Measurements from ENCODE around the gene DLGAP1. TPM values are rescaled to one million over a fixed set of nuclear protein-coding genes. Genes with fewer than 3 reads are reported as not detected.

Gene DLGAP1
- total and polyA plus RNA-seq, 4 donors, result 0.54 to 11.8 (median 3.1) TPM

GRCh38 chr18:3620146-3621119, 834.7 kb downstream of the DLGAP1 start:
- H3K36me3 ChIP-seq (ENCODE audit: control insufficient read depth in 4 of 4, insufficient read depth in 4 of 4, low read length in 4 of 4), result no peaks in the 10 kb centered on the region
- DNase-seq (no peak), ATAC-seq (ENCODE audit: insufficient read depth, low FRiP score) (no peak)
- no peak overlapping the region for H3K9ac ChIP-seq (ENCODE audit: insufficient read depth in 1 of 2, low read length in 2 of 2)
- WGBS, 2 donors, result 93 to 95% methylated on average over 18 of the region's 18 CpGs
- H3K4me1 ChIP-seq (ENCODE audit: control insufficient read depth in 5 of 5, insufficient read depth in 5 of 5, low read length in 5 of 5), result peaks cover 8 to 29% (median 12%) of the 10 kb centered on the region in 5 donors
- H3K27ac ChIP-seq (ENCODE audit: low read depth in 1 of 2, low read length in 1 of 2), result no peak overlapping the region
- H3K9me3 ChIP-seq (ENCODE audit: control insufficient read depth in 4 of 4, insufficient read depth in 3 of 4, low read length in 3 of 4), result no peaks in the 10 kb centered on the region
- no peak overlapping the region for H3K4me3 ChIP-seq
- TF ChIP-seq, protein P1, sequence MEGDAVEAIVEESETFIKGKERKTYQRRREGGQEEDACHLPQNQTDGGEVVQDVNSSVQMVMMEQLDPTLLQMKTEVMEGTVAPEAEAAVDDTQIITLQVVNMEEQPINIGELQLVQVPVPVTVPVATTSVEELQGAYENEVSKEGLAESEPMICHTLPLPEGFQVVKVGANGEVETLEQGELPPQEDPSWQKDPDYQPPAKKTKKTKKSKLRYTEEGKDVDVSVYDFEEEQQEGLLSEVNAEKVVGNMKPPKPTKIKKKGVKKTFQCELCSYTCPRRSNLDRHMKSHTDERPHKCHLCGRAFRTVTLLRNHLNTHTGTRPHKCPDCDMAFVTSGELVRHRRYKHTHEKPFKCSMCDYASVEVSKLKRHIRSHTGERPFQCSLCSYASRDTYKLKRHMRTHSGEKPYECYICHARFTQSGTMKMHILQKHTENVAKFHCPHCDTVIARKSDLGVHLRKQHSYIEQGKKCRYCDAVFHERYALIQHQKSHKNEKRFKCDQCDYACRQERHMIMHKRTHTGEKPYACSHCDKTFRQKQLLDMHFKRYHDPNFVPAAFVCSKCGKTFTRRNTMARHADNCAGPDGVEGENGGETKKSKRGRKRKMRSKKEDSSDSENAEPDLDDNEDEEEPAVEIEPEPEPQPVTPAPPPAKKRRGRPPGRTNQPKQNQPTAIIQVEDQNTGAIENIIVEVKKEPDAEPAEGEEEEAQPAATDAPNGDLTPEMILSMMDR (IDR thresholded peaks at IDR 0.05; ENCODE audit: control extremely low read depth, extremely low read depth), result no peak
- no peaks in the 10 kb centered on the region for H3K27me3 ChIP-seq (ENCODE audit: control insufficient read depth in 3 of 3, insufficient read depth in 3 of 3, low read length in 2 of 3)

GRCh38 chr18:3619746-3620145, 835.4 kb downstream of the DLGAP1 start:
- H3K9me3 ChIP-seq (ENCODE audit: control insufficient read depth in 4 of 4, insufficient read depth in 3 of 4, low read length in 3 of 4), result no peaks in the 10 kb centered on the region
- no peak overlapping the region for H3K27ac ChIP-seq (ENCODE audit: low read depth in 1 of 2, low read length in 1 of 2)
- H3K36me3 ChIP-seq (ENCODE audit: control insufficient read depth in 4 of 4, insufficient read depth in 4 of 4, low read length in 4 of 4), result no peaks in the 10 kb centered on the region
- peaks cover 3 to 27% (median 11%) of the 10 kb centered on the region in 5 donors for H3K4me1 ChIP-seq (ENCODE audit: control insufficient read depth in 5 of 5, insufficient read depth in 5 of 5, low read length in 5 of 5)
- 99% methylated on average over 4 of the region's 4 CpGs for WGBS, 2 donors
- no peak overlapping the region for H3K4me3 ChIP-seq
- TF ChIP-seq, protein P1 (IDR thresholded peaks at IDR 0.05; ENCODE audit: control extremely low read depth, extremely low read depth), result no peak
- DNase-seq (no peak), ATAC-seq (ENCODE audit: insufficient read depth, low FRiP score) (no peak)
- no peak overlapping the region for H3K9ac ChIP-seq (ENCODE audit: insufficient read depth in 1 of 2, low read length in 2 of 2)
- no peaks in the 10 kb centered on the region for H3K27me3 ChIP-seq (ENCODE audit: control insufficient read depth in 3 of 3, insufficient read depth in 3 of 3, low read length in 2 of 3)

- WGBS, 2 donors, result 95 to 98% methylated on average over 3 of the region's 3 CpGs
- H3K4me3 ChIP-seq, result no peak overlapping the region
Measured at GRCh38 chr18:3619222-3619621, 835.9 kb downstream of the DLGAP1 start.

More at GRCh38 chr18:3619222-3619621, 835.9 kb downstream of the DLGAP1 start:
- no peaks in the 10 kb centered on the region for H3K27me3 ChIP-seq (ENCODE audit: control insufficient read depth in 3 of 3, insufficient read depth in 3 of 3, low read length in 2 of 3)
- peaks cover 2 to 21% (median 8%) of the 10 kb centered on the region in 5 donors for H3K4me1 ChIP-seq (ENCODE audit: control insufficient read depth in 5 of 5, insufficient read depth in 5 of 5, low read length in 5 of 5)
- TF ChIP-seq, protein P1 (IDR thresholded peaks at IDR 0.05; ENCODE audit: control extremely low read depth, extremely low read depth), result no peak
- DNase-seq, result no peak
- H3K9ac ChIP-seq (ENCODE audit: insufficient read depth in 1 of 2, low read length in 2 of 2), result no peak overlapping the region
- no peaks in the 10 kb centered on the region for H3K9me3 ChIP-seq (ENCODE audit: control insufficient read depth in 4 of 4, insufficient read depth in 3 of 4, low read length in 3 of 4)
- ATAC-seq (ENCODE audit: insufficient read depth, low FRiP score), result no peak
- H3K36me3 ChIP-seq (ENCODE audit: control insufficient read depth in 4 of 4, insufficient read depth in 4 of 4, low read length in 4 of 4), result no peaks in the 10 kb centered on the region
- no peak overlapping the region for H3K27ac ChIP-seq (ENCODE audit: low read depth in 1 of 2, low read length in 1 of 2)

All from lung (tissue), 12 donors.